Measurements from ENCODE around the gene IPCEF1. TPM values are rescaled to one million over a fixed set of nuclear protein-coding genes. Genes with fewer than 3 reads are reported as not detected.

IPCEF1 gene
- total RNA-seq, 1 experiment from 2014 or later = 0.28 TPM

- TF ChIP-seq CTCF (IDR thresholded peaks at IDR 0.05) (no peak), SIN3A (IDR thresholded peaks at IDR 0.05; ENCODE audit: borderline replicate concordance, insufficient read depth, low read depth, low read length) (no peak), REST (IDR thresholded peaks at IDR 0.05; ENCODE audit: insufficient read depth in 1 of 2, low read depth in 2 of 2, low read length in 1 of 2) (no peak), TCF7L2 (IDR thresholded peaks at IDR 0.05; ENCODE audit: low read depth, low read length) (no peak), POLR2AphosphoS5 (IDR thresholded peaks at IDR 0.05; ENCODE audit: low read depth, low read length) (no peak)
- in situ Hi-C loops (cut with HindIII; ENCODE audit: low pct_unique_long_range_greater_than_20kb, low sequenced_read_pairs) = no loop called here
- Histone ChIP-seq H3K27ac (ENCODE audit: low read length) (no peak overlapping the region), H3K36me3 (ENCODE audit: control insufficient read depth, insufficient read depth, low read length) (no peaks in the 10 kb centered on the region), H3K4me1 (ENCODE audit: control insufficient read depth, insufficient read depth, low read length) (no peaks in the 10 kb centered on the region), H3K27me3 (ENCODE audit: control insufficient read depth, insufficient read depth, low read length) (no peaks in the 10 kb centered on the region), H3K4me3 (ENCODE audit: low read depth in 2 of 2, low read length in 2 of 2) (no peak overlapping the region), H3K9me3 (ENCODE audit: control insufficient read depth, insufficient read depth, low read depth, low read length) (no peaks in the 10 kb centered on the region)
- no TSS peak for BruUV-seq (replicated peaks)
- no peak for DNase-seq (ENCODE audit: low read depth, low spot score)
- ATAC-seq = no peak
- intact Hi-C loops (cut with micrococcal nuclease; ENCODE audit: unreplicated experiment) = no loop called here
- POLR2A ChIA-PET = no interaction called here
- CTCF ChIA-PET = no interaction called here
Observed at GRCh38 chr6:154356113-154356512, 490 bp downstream of the IPCEF1 start.

- no peaks in the 10 kb centered on the region for H3K36me3 ChIP-seq (ENCODE audit: control insufficient read depth, insufficient read depth, low read length)
- no TSS peak for BruUV-seq (replicated peaks)
- ChIA-PET CTCF (no interaction called here), POLR2A (no interaction called here)
- TF ChIP-seq CTCF (IDR thresholded peaks at IDR 0.05) (no peak), TCF7L2 (IDR thresholded peaks at IDR 0.05; ENCODE audit: low read depth, low read length) (no peak), REST (IDR thresholded peaks at IDR 0.05; ENCODE audit: insufficient read depth in 1 of 2, low read depth in 2 of 2, low read length in 1 of 2) (no peak), SIN3A (IDR thresholded peaks at IDR 0.05; ENCODE audit: borderline replicate concordance, insufficient read depth, low read depth, low read length) (no peak), POLR2AphosphoS5 (IDR thresholded peaks at IDR 0.05; ENCODE audit: low read depth, low read length) (no peak)
- H3K27me3 ChIP-seq (ENCODE audit: control insufficient read depth, insufficient read depth, low read length) = no peaks in the 10 kb centered on the region
- H3K27ac ChIP-seq (ENCODE audit: low read length) = no peak overlapping the region
- ATAC-seq (no peak), DNase-seq (ENCODE audit: low read depth, low spot score) (no peak)
- no peaks in the 10 kb centered on the region for H3K4me1 ChIP-seq (ENCODE audit: control insufficient read depth, insufficient read depth, low read length)
- intact Hi-C loops (cut with micrococcal nuclease; ENCODE audit: unreplicated experiment) (no loop called here), in situ Hi-C loops (cut with HindIII; ENCODE audit: low pct_unique_long_range_greater_than_20kb, low sequenced_read_pairs) (no loop called here)
- no peaks in the 10 kb centered on the region for H3K9me3 ChIP-seq (ENCODE audit: control insufficient read depth, insufficient read depth, low read depth, low read length)
- no peak overlapping the region for H3K4me3 ChIP-seq (ENCODE audit: low read depth in 2 of 2, low read length in 2 of 2)
Observed at GRCh38 chr6:154354265-154354777, 2.3 kb downstream of the IPCEF1 start.
